Activated CD8-positive, alpha-beta memory T cell treated with anti-CD3 and anti-CD28 coated beads, Interleukin-2, amount 10 ng/mL, durations not matched to agents 7 days and 5 days (primary cell): Measurements from ENCODE around the gene ARL14. TPM values are rescaled to one million over a fixed set of nuclear protein-coding genes. Genes with fewer than 3 reads are reported as not detected.

Experiments used
- ATAC-seq: fragments of 150-1000 bp; cut with Tn5 transposase; one replicate; pipeline ENCODE4 v1.10.0; 2021; ENCODE audit warnings: moderate library complexity
- CTCF ChIA-PET: fragments of 350-600 bp; sonication (Branson Sonifier 250); formaldehyde crosslinking; loops from one replicate; lab custom pipeline; 2021; ENCODE audit warnings: antibody characterized with exemption; lab: Charles Lee
- DNase-seq: peaks from one replicate; pipeline ENCODE4 v3.0.0-alpha.2; 2020
- H3K27ac Mint-ChIP-seq: one replicate; pipeline ENCODE4 v1.8.0; 2021; ENCODE audit warnings: mild to moderate bottlenecking, mixed read lengths
- H3K27me3 Mint-ChIP-seq: one replicate; pipeline ENCODE4 v1.8.0; 2021; ENCODE audit warnings: mixed read lengths
- H3K36me3 Mint-ChIP-seq: one replicate; pipeline ENCODE4 v1.8.0; 2021; ENCODE audit warnings: mild to moderate bottlenecking, mixed read lengths
- H3K4me1 Mint-ChIP-seq: one replicate; pipeline ENCODE4 v1.8.0; 2021; ENCODE audit warnings: mixed read lengths
- H3K4me3 Mint-ChIP-seq: one replicate; pipeline ENCODE4 v1.8.0; 2021; ENCODE audit warnings: mild to moderate bottlenecking, moderate library complexity, mixed read lengths
- H3K9me3 Mint-ChIP-seq: one replicate; pipeline ENCODE4 v1.8.0; 2022; ENCODE audit warnings: low read depth, mixed read lengths
- total RNA-seq, 2 experiments: library from RNA; stranded (reverse); gene quantifications; one replicate each; pipeline ENCODE4 v1.2.3, GENCODE V29; 2021

ARL14 gene
- total RNA-seq: not detected

DNA sequence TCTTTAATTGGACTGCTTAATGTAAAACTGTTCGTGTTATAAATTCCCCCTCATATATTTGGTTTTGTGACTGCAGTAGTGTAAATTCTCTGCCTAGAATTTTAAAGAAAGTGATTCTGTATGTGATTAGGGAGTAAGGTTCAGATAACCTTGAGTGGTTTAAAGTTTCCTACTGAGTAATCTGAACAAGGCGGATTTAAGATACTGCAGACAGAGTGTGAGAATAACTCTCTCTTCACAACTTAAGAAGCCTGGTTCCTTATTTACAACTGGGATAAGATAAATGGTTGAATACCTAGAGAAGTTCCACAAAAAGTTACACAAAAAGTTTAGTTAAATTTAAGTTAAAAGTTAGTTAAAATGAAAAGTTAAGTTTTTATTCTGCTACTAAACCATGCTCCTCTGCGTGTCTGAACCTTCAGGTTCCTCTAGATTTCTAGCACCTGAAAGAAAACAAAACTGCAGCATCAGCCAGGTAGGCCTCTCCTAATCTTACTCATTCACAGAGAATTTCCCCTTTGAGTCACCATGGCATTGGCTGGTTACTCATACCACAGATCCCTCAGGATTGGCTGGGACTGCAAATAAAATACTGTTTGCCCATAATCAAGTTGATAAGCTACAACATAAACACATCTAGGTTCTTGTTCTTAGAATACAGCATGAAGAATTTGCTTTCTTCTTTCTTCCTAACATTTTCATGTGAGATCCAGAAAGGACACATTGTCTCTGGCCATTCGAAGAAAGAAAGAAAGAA, at the start of gene ARL14:
TSS of gene ARL14 (plus strand) at position 614 of the 757 bp plus-strand sequence. CDS start 187 bp downstream, outside the sequence.
- H3K27ac Mint-ChIP-seq: no peak within 1 kb of the TSS
- H3K36me3 Mint-ChIP-seq: no peaks in the 10 kb centered on the region
- CTCF ChIA-PET: interaction anchor here (0.7 kb wide), 1 partner anchor 275 kb away, joined by 3 read pairs; no protein-coding TSS in a partner anchor
- ATAC-seq: no peak
- peaks cover 16% of the 10 kb centered on the region for H3K27me3 Mint-ChIP-seq
- H3K4me3 Mint-ChIP-seq: no peak within 1 kb of the TSS
- no peaks in the 10 kb centered on the region for H3K9me3 Mint-ChIP-seq
- H3K4me1 Mint-ChIP-seq: no peaks in the 10 kb centered on the region
- no peak for DNase-seq

- Mint-ChIP-seq H3K4me3 (no peak overlapping the region), H3K27ac (no peak overlapping the region), H3K4me1 (no peaks in the 10 kb centered on the region), H3K36me3 (no peaks in the 10 kb centered on the region), H3K9me3 (no peaks in the 10 kb centered on the region), H3K27me3 (peaks cover 23% of the 10 kb centered on the region)
- ATAC-seq: no peak
- no peak for DNase-seq
- CTCF ChIA-PET: no interaction called here
Measured at GRCh38 chr3:160629491-160629890, 47.5 kb upstream of the ARL14 start.

DNA sequence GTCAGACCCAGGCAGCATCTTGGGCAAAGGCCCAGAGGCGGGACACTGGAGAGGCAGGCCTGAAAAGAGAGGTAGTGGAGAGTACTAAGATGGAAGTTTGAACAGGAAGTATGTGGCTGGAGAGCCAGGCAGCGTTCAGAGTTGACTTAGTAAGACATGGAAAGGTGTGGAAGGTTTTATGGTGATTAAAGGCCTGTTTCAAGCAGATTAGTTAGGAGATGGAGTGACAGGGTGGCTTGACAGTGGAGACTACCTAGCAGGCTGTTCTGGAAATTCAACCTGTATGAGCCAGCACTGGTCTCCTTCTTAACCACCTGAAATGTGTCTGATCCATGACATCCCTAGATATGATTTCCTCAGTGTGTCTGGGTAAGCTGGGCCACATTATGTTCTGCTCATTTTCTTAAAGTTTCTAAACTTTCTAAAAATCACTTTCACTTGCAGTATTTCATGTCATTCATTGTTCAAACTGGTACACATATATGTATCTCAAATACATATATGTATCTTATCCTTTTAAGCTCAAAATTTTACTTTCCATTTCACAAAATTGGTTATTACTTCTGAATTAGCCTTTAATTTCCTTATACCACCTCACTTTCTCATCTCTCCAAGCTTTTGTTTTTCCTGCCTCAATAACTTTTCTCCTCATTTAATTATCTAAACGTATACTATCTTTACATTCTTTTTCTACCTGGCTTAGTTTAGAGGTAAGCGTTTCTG, 43.4 kb upstream of the ARL14 start:
- H3K27me3 Mint-ChIP-seq: peaks cover 17% of the 10 kb centered on the region
- H3K36me3 Mint-ChIP-seq: no peaks in the 10 kb centered on the region
- no peaks in the 10 kb centered on the region for H3K4me1 Mint-ChIP-seq
- H3K27ac Mint-ChIP-seq: no peak overlapping the region
- CTCF ChIA-PET: no interaction called here
- H3K4me3 Mint-ChIP-seq: no peak overlapping the region
- H3K9me3 Mint-ChIP-seq: no peaks in the 10 kb centered on the region
- ATAC-seq (no peak), DNase-seq (no peak)

DNA sequence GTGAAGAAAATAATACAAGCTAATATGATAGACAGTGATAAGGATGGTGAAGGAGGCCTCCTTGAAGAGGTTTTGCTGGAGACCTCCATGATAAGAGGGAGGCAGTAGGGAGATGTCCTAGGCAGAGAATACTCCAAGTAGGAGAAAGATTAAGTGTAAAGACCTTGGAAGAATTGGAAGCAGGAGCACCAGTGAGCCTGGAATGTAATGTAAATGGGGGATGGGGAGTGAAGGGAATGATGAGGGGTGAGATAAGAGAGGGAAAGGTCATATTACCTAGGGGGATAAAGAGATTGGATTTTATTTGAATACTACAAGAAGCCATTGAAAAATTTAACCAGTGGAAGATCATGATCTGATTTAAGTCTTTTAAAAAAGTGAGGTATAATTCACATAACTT, 41.7 kb upstream of the ARL14 start:
- Mint-ChIP-seq H3K36me3 (no peaks in the 10 kb centered on the region), H3K4me1 (no peaks in the 10 kb centered on the region), H3K4me3 (no peak overlapping the region), H3K27ac (no peak overlapping the region), H3K27me3 (peaks cover 9% of the 10 kb centered on the region), H3K9me3 (no peaks in the 10 kb centered on the region)
- no peak for DNase-seq
- no peak for ATAC-seq
- CTCF ChIA-PET: no interaction called here

GRCh38 chr3:160637086-160637485, 39.9 kb upstream of the ARL14 start:
- no peaks in the 10 kb centered on the region for H3K36me3 Mint-ChIP-seq
- CTCF ChIA-PET: no interaction called here
- H3K4me3 Mint-ChIP-seq: no peak overlapping the region
- H3K27ac Mint-ChIP-seq: no peak overlapping the region
- DNase-seq (no peak), ATAC-seq (no peak)
- H3K27me3 Mint-ChIP-seq: peaks cover 3% of the 10 kb centered on the region
- H3K9me3 Mint-ChIP-seq: no peaks in the 10 kb centered on the region
- no peaks in the 10 kb centered on the region for H3K4me1 Mint-ChIP-seq

- ATAC-seq (no peak), DNase-seq (no peak)
- Mint-ChIP-seq H3K36me3 (no peaks in the 10 kb centered on the region), H3K27me3 (peaks cover 3% of the 10 kb centered on the region), H3K27ac (no peak overlapping the region), H3K9me3 (no peaks in the 10 kb centered on the region), H3K4me3 (no peak overlapping the region), H3K4me1 (no peaks in the 10 kb centered on the region)
- CTCF ChIA-PET: no interaction called here
Measured at GRCh38 chr3:160638184-160638583, 38.8 kb upstream of the ARL14 start.

DNA sequence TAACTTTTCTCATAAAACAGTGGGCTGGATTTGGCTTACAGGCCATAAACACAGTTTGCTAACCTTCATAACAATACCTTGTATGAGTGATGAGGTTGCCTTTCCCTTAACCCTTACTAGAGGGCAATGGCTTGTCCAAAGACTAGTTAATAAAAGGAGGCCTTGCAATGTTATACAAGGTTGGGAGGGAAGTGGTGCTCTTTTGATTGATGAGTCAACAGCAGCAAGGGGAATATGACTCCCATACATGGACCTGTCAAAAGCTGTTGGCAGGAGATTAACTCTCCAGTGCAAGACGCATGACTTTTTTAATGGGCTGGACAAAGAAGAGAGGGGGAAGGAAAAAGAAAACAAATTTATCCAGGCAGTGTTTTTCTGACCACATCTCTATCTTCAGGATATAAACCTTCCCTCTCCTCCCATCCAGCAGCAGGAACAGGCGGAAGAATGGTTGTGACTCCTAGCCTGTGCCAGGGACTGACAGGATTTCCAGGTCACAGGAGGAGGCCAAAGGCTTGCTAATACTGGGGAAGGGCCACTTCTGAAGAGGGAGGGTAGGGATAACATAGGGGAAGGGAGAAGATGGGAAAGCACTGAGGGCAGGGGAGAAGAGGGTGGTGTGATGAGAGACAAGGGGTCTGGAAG, 35.2 kb upstream of the ARL14 start:
- Mint-ChIP-seq H3K9me3 (no peaks in the 10 kb centered on the region), H3K4me1 (no peaks in the 10 kb centered on the region)
- no peak for DNase-seq

DNA sequence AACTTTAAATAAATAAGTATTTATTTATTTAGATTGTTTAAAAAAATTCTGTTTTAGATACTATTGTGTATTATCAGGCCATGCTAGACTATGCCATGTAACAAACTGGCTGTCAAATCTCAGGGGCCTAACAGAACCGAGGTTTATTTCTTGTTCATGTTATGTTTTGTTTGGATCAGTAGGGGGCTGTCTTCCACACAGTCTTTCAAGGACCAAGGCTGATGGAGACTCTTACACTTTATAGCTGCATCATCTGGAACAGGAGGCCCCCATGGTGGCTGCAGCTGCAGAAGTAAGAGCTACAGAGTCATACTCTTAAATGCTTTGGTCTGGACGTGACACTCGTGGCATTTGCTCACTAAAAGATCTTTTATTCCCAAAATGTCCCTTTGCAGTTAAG, 33.0 kb upstream of the ARL14 start:
- Mint-ChIP-seq H3K9me3 (no peaks in the 10 kb centered on the region), H3K36me3 (no peaks in the 10 kb centered on the region), H3K4me3 (no peak overlapping the region), H3K4me1 (no peaks in the 10 kb centered on the region), H3K27ac (no peak overlapping the region), H3K27me3 (no peaks in the 10 kb centered on the region)
- CTCF ChIA-PET: no interaction called here
- DNase-seq: no peak
- ATAC-seq: no peak

More for the DNA sequence above, 35.2 kb upstream of the ARL14 start:
- CTCF ChIA-PET: no interaction called here
- Mint-ChIP-seq H3K36me3 (no peaks in the 10 kb centered on the region), H3K27ac (no peak overlapping the region), H3K27me3 (no peaks in the 10 kb centered on the region), H3K4me3 (no peak overlapping the region)
- ATAC-seq: no peak

DNA sequence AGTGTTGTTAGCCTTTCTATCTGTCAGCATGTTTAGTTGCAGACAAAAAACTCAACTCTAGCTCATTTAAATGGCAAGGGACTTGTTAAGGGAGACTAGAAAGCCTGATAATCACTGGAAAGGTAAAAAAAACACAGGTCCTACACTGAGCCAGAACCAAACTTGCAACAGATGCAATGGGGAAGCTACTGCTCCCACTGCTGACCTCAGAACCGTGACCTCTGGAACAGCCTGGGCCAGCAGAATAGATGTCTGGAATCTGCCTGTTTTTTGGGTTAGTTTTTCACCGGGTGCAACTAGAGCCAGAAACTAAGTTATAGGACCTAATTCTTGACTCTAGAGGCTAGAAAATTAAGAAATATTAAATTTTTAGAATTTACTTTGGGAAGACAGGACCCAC, 32.5 kb upstream of the ARL14 start:
- Mint-ChIP-seq H3K4me1 (no peaks in the 10 kb centered on the region), H3K27me3 (no peaks in the 10 kb centered on the region), H3K36me3 (no peaks in the 10 kb centered on the region), H3K27ac (no peak overlapping the region), H3K4me3 (no peak overlapping the region), H3K9me3 (no peaks in the 10 kb centered on the region)
- CTCF ChIA-PET: no interaction called here
- DNase-seq (no peak), ATAC-seq (no peak)

DNA sequence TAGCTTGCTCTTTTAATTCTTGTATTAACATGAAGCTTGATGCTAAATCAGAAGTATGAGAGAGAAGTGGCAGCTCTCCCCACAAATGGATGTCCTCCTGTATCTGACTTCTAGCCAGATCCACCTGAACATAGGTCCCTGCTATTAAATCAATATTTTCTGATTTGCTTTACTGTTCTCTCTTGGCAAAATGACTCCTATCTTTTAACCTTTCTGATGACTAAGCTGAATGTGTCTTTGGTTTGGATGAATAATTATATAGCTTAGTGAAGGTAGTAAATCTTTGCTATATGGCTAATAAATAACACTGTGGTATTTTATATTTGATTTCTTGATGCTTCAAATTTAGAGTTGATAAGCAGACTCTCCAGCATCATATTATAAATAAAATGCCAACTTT, 28.3 kb upstream of the ARL14 start:
- H3K36me3 Mint-ChIP-seq: no peaks in the 10 kb centered on the region
- no peak for DNase-seq
- CTCF ChIA-PET: no interaction called here
- no peaks in the 10 kb centered on the region for H3K9me3 Mint-ChIP-seq
- H3K27me3 Mint-ChIP-seq: no peaks in the 10 kb centered on the region
- no peak overlapping the region for H3K4me3 Mint-ChIP-seq
- no peaks in the 10 kb centered on the region for H3K4me1 Mint-ChIP-seq
- H3K27ac Mint-ChIP-seq: no peak overlapping the region
- ATAC-seq: no peak

DNA sequence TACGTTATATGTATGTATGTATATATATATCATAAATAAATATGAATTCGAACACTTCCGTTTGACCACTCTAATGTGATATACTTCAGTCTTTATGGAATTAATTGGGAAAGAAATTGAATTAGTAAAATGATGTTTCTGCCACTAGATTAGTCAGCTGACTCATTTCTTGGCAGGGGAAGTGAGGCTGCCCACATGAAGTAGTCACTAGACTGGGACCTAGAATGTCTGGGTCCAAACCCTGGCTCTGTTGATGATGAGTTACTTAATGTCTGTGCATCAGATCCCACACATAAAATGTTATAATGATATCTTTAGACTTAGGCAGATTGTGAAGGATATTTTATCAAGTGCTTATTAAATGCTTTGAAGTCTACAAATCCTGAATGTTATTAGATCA, 27.4 kb upstream of the ARL14 start:
- Mint-ChIP-seq H3K9me3 (no peaks in the 10 kb centered on the region), H3K27me3 (no peaks in the 10 kb centered on the region), H3K4me1 (no peaks in the 10 kb centered on the region), H3K36me3 (no peaks in the 10 kb centered on the region), H3K27ac (no peak overlapping the region), H3K4me3 (no peak overlapping the region)
- ATAC-seq: no peak
- CTCF ChIA-PET: no interaction called here
- no peak for DNase-seq

DNA sequence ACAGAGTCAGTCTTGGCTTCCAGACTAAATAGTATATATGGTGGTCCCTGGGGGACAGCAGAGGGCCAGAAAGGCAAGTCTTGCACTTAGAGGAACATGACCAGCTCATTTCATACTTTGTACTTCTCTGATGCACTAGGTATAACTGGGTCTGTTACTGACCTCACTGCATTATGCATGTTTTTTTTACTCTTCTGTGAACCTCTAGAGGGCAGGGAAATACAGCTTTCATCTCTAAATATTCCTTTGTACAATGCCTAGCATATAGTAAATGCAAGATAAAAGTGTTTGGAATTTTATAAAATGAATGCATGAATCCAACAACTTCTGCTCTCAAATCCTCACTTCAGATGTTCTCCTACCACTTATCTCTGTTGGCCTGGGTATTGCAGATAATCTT, 23.4 kb upstream of the ARL14 start:
- Mint-ChIP-seq H3K9me3 (no peaks in the 10 kb centered on the region), H3K4me3 (no peak overlapping the region), H3K36me3 (no peaks in the 10 kb centered on the region), H3K27ac (no peak overlapping the region), H3K27me3 (peaks cover 11% of the 10 kb centered on the region), H3K4me1 (no peaks in the 10 kb centered on the region)
- CTCF ChIA-PET: no interaction called here
- no peak for ATAC-seq
- no peak for DNase-seq

DNA sequence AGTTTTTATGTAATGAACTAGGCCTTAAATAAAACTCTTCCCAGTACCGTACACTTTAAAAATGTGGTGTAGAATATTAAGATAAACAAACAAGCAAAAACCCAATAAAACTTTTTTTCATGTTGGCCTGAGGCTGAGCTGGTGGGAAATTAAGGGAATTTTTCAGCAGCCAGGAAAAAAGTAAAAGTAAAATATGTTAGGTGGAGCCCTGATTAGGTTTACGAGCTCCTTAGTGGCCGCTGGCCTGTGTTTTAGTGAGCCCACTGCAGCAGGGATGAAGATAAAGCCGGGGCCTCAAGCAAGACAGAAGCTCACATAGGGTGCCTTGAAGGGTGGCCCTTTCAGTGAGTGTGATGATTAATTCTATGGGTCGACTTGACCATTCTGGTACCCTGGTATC, 16.1 kb upstream of the ARL14 start:
- Mint-ChIP-seq H3K27me3 (peaks cover 13% of the 10 kb centered on the region), H3K36me3 (no peaks in the 10 kb centered on the region), H3K4me3 (no peak overlapping the region), H3K27ac (no peak overlapping the region), H3K4me1 (peaks cover 3% of the 10 kb centered on the region), H3K9me3 (no peaks in the 10 kb centered on the region)
- no peak for DNase-seq
- CTCF ChIA-PET: no interaction called here
- no peak for ATAC-seq

DNA sequence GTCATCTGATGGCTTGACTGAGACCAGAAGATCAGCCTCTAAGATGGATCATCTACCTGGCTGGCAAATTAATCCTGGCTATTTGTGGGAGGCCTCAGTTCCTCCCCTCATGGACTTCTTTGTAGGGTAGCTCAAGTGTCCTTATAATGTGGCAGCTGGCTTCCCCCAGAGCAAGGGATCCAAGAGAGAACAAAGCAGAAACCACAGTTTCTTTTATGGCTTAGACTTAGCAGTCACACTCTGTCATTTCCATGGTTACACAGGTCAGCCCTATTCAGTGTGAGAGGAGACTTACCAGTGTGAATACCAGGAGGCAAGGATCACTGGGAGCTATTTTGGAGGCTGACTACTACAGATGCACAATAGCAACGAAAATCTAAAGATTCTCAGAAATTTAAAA, 15.3 kb upstream of the ARL14 start:
- H3K4me3 Mint-ChIP-seq: no peak overlapping the region
- no peaks in the 10 kb centered on the region for H3K9me3 Mint-ChIP-seq
- H3K27ac Mint-ChIP-seq: no peak overlapping the region
- peaks cover 10% of the 10 kb centered on the region for H3K27me3 Mint-ChIP-seq
- ATAC-seq: no peak
- no peak for DNase-seq
- CTCF ChIA-PET: no interaction called here
- peaks cover 4% of the 10 kb centered on the region for H3K4me1 Mint-ChIP-seq
- no peaks in the 10 kb centered on the region for H3K36me3 Mint-ChIP-seq
